Smooth muscle cell of trachea (primary cell): ENCODE data around the gene POLR3H. TPM values are rescaled to one million over a fixed set of nuclear protein-coding genes. Genes with fewer than 3 reads are reported as not detected.

Experiments used
- total RNA-seq: library from RNA; depleted of rRNA; stranded (reverse); fragments of >200 nt; gene quantifications from 2 replicates; pipeline ENCODE4 v1.2.1, GENCODE V29; 2014

Gene POLR3H, protein sequence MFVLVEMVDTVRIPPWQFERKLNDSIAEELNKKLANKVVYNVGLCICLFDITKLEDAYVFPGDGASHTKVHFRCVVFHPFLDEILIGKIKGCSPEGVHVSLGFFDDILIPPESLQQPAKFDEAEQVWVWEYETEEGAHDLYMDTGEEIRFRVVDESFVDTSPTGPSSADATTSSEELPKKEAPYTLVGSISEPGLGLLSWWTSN
- 25.7 and 28.6 TPM in 2 replicates for total RNA-seq

DNA sequence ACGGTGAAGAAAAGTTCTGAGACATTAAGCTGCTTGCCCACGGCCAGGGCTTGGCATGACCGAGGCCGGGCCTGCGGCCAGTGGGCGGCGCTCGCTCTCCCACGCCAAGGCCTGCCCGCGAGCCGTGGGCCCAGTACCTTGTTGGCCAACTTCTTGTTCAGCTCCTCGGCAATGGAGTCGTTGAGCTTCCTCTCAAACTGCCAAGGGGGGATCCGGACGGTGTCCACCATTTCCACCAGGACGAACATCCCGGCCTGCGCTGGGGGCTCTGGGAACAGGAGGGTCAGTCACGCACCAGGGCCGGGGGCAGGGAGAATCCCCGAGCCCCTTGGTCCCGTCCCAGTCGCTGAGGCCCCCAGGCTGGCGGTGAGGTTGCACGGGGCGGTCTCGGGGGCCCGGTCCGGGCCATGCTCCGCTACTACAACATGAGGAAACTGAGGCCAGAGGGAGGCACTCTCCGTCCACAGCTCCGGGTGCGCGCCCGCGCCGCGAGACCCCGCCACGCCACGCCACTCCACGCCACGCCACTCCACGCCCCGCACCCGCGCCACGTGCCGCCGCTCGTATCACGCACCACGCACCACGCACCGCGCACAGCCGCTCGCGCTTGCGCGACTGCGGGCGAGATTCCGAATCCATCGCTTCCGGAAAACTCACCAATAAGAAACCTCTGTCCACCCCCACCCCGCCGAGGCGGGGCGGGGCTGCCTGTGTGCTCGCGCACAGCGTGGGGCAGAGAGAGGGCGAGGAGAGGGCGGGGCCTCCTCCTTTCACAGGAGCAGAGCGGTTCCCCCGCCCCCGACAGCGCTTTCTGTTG lies at the start of gene POLR3H:
Gene POLR3H, minus strand, starts transcription at position 617 of the 817 bp plus-strand sequence. Its CDS starts 369 bp downstream, at position 248.

DNA sequence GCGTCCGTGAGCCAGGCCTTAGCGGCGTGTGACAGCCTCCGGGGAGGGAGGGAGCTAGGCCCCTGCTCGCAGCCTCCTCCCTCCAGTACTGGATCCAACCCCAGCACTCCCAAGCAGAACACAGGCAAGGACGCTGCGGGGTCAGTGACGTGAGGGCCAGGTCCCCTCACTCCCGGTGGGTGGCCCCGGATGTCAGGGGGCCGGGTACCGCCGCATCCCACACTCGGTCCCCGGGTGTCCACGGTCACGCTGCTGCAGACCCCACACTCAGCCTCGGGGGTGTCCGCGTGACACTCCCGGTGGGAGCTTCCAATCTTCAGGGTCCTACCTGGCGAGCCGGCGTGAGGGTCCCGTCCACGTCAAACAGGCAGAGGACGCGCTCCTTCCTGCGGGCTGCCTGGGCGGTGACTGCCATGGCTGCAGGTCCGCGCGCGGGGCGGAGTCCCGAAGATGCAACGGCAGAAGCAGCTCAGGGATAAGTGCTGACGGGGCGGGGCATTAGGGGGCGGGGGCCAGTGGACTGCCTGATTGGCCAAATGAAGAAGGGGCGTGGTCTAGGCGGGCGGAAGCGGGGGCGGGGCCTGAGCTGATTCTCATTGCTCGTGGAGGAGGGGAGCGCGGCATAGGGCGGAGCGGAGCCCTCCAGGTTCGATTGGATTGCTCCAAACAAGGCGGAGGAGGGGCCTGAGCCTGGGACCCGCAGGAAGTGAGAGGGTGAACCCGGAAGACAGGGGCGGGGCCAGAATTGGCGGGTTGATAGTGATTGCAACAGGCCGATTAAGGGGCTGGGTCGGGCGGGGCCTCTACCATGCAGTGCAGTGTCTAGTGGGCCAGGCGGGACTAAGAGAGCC lies 45.3 kb upstream of the POLR3H start, which contains the start of gene PMM1:
Gene PMM1, minus strand, starts transcription at position 450 of the 851 bp plus-strand sequence. Its CDS starts 35 bp downstream, at position 415.

Other genes starting within 250 kb of the POLR3H start
- gene ZC3H7B, start 242.9 kb downstream of the POLR3H start, total RNA-seq, result 39.6 and 86.8 TPM in 2 replicates
- gene TEF, start 162.5 kb downstream of the POLR3H start, total RNA-seq, result 9.5 and 21.8 TPM in 2 replicates
- gene TOB2, start 97.7 kb downstream of the POLR3H start, total RNA-seq, result 23.7 and 49.0 TPM in 2 replicates
- gene PHF5A, start 75.8 kb downstream of the POLR3H start, total RNA-seq, result 54.7 and 68.1 TPM in 2 replicates
- 68.7 and 93.6 TPM in 2 replicates for gene ACO2, start 75.4 kb downstream of the POLR3H start, total RNA-seq
- 20.5 and 30.9 TPM in 2 replicates for gene CSDC2, start 16.5 kb upstream of the POLR3H start, total RNA-seq
- gene PMM1, start 45.4 kb upstream of the POLR3H start, total RNA-seq, result 34.4 and 45.1 TPM in 2 replicates
- gene DESI1, start 76.6 kb upstream of the POLR3H start, total RNA-seq, result 11.3 and 13.4 TPM in 2 replicates
- gene XRCC6, start 76.8 kb upstream of the POLR3H start, total RNA-seq, result 298 and 490 TPM in 2 replicates
- 71.9 and 83.4 TPM in 2 replicates for gene SNU13, start 144.4 kb upstream of the POLR3H start, total RNA-seq
- 0.73 and 0.99 TPM in 2 replicates for gene MEI1, start 155.0 kb upstream of the POLR3H start, total RNA-seq